ENCODE results near the gene AEBP1.

AEBP1 gene

GRCh38 chr7:44132039-44132438, 27.9 kb downstream of the AEBP1 start:
- H3K27me3 ChIP-seq (ENCODE audit: control insufficient read depth, insufficient read depth, low read length), result peaks cover 6% of the 10 kb centered on the region
- no peaks in the 10 kb centered on the region for H3K9me3 ChIP-seq (ENCODE audit: control insufficient read depth, insufficient read depth, low read length)
- no peaks in the 10 kb centered on the region for H3K36me3 ChIP-seq (ENCODE audit: control insufficient read depth, insufficient read depth, low read length)
- H3K4me1 ChIP-seq (ENCODE audit: control insufficient read depth, insufficient read depth, low read length), result no peaks in the 10 kb centered on the region
- H3K9ac ChIP-seq (ENCODE audit: low read depth, low read length), result no peak overlapping the region
- no peak overlapping the region for H3K4me3 ChIP-seq (ENCODE audit: low read depth, low read length)

- no peak overlapping the region for H3K9ac ChIP-seq (ENCODE audit: low read depth, low read length)
- H3K4me1 ChIP-seq (ENCODE audit: control insufficient read depth, insufficient read depth, low read length), result no peaks in the 10 kb centered on the region
- no peaks in the 10 kb centered on the region for H3K36me3 ChIP-seq (ENCODE audit: control insufficient read depth, insufficient read depth, low read length)
- no peak overlapping the region for H3K4me3 ChIP-seq (ENCODE audit: low read depth, low read length)
- H3K9me3 ChIP-seq (ENCODE audit: control insufficient read depth, insufficient read depth, low read length), result no peaks in the 10 kb centered on the region
- H3K27me3 ChIP-seq (ENCODE audit: control insufficient read depth, insufficient read depth, low read length), result peaks cover 6% of the 10 kb centered on the region
These were observed 29.1 kb downstream of the AEBP1 start for GRCh38 chr7:44133295-44133694.

GRCh38 chr7:44134943-44135628, 30.9 kb downstream of the AEBP1 start:
- H3K27me3 ChIP-seq (ENCODE audit: control insufficient read depth, insufficient read depth, low read length), result peaks cover 8% of the 10 kb centered on the region
- H3K4me1 ChIP-seq (ENCODE audit: control insufficient read depth, insufficient read depth, low read length), result no peaks in the 10 kb centered on the region
- H3K9me3 ChIP-seq (ENCODE audit: control insufficient read depth, insufficient read depth, low read length), result no peaks in the 10 kb centered on the region
- no peaks in the 10 kb centered on the region for H3K36me3 ChIP-seq (ENCODE audit: control insufficient read depth, insufficient read depth, low read length)
- H3K9ac ChIP-seq (ENCODE audit: low read depth, low read length), result no peak overlapping the region
- no peak overlapping the region for H3K4me3 ChIP-seq (ENCODE audit: low read depth, low read length)

DNA sequence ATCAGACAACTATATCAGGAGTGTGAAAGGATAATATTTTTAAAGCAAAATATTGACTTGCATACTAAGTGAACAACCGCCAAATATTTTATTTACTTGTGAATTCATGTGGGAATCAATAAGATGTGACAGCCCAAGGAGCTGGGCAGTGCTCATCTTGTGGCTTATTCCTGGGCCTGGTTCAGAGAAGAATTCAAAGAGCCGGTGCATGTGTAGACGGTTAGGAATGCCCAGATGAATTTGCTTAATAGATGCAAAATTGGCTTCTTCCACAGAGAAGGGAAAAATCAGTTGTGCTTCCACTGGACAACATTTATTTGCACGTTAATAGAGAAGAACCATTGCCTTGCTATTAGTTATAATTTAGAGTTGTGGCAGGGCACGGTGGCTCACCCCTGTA, 32.6 kb downstream of the AEBP1 start:
- H3K36me3 ChIP-seq (ENCODE audit: control insufficient read depth, insufficient read depth, low read length), result no peaks in the 10 kb centered on the region
- no peak overlapping the region for H3K9ac ChIP-seq (ENCODE audit: low read depth, low read length)
- no peaks in the 10 kb centered on the region for H3K4me1 ChIP-seq (ENCODE audit: control insufficient read depth, insufficient read depth, low read length)
- H3K9me3 ChIP-seq (ENCODE audit: control insufficient read depth, insufficient read depth, low read length), result no peaks in the 10 kb centered on the region
- H3K27me3 ChIP-seq (ENCODE audit: control insufficient read depth, insufficient read depth, low read length), result peaks cover 8% of the 10 kb centered on the region
- H3K4me3 ChIP-seq (ENCODE audit: low read depth, low read length), result no peak overlapping the region

GRCh38 chr7:44138698-44139097, 34.6 kb downstream of the AEBP1 start:
- H3K9me3 ChIP-seq (ENCODE audit: control insufficient read depth, insufficient read depth, low read length), result no peaks in the 10 kb centered on the region
- peaks cover 9% of the 10 kb centered on the region for H3K27me3 ChIP-seq (ENCODE audit: control insufficient read depth, insufficient read depth, low read length)
- no peaks in the 10 kb centered on the region for H3K36me3 ChIP-seq (ENCODE audit: control insufficient read depth, insufficient read depth, low read length)
- H3K4me3 ChIP-seq (ENCODE audit: low read depth, low read length), result no peak overlapping the region
- H3K9ac ChIP-seq (ENCODE audit: low read depth, low read length), result no peak overlapping the region
- H3K4me1 ChIP-seq (ENCODE audit: control insufficient read depth, insufficient read depth, low read length), result no peaks in the 10 kb centered on the region

GRCh38 chr7:44139311-44140010, 35.3 kb downstream of the AEBP1 start:
- H3K9me3 ChIP-seq (ENCODE audit: control insufficient read depth, insufficient read depth, low read length), result no peaks in the 10 kb centered on the region
- no peaks in the 10 kb centered on the region for H3K4me1 ChIP-seq (ENCODE audit: control insufficient read depth, insufficient read depth, low read length)
- H3K4me3 ChIP-seq (ENCODE audit: low read depth, low read length), result no peak overlapping the region
- H3K36me3 ChIP-seq (ENCODE audit: control insufficient read depth, insufficient read depth, low read length), result no peaks in the 10 kb centered on the region
- peaks cover 12% of the 10 kb centered on the region for H3K27me3 ChIP-seq (ENCODE audit: control insufficient read depth, insufficient read depth, low read length)
- H3K9ac ChIP-seq (ENCODE audit: low read depth, low read length), result no peak overlapping the region

DNA sequence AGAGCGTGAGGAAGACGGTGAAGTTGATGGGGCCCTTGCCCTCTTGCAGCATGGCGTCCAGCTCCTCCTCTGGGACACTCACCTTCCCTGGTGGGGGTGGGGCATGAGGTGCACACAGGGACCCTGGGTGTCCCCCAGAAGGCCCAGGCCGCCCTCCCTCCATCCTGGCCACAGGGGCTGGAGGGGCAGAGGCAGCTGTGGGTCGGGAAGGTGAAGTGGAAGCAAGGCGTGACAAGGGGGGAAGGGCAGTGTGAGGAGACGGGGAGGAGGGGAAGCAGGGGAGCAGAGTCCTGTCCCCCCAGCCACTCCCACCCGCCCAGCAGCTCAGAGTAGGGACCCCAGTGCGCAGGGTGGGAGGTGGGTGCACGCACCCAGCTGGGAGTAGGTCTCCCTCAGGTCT, 36.2 kb downstream of the AEBP1 start:
- H3K9me3 ChIP-seq (ENCODE audit: control insufficient read depth, insufficient read depth, low read length), result no peaks in the 10 kb centered on the region
- H3K36me3 ChIP-seq (ENCODE audit: control insufficient read depth, insufficient read depth, low read length), result no peaks in the 10 kb centered on the region
- H3K4me1 ChIP-seq (ENCODE audit: control insufficient read depth, insufficient read depth, low read length), result no peaks in the 10 kb centered on the region
- H3K27me3 ChIP-seq (ENCODE audit: control insufficient read depth, insufficient read depth, low read length), result peaks cover 20% of the 10 kb centered on the region
- H3K4me3 ChIP-seq (ENCODE audit: low read depth, low read length), result no peak overlapping the region
- no peak overlapping the region for H3K9ac ChIP-seq (ENCODE audit: low read depth, low read length)

- no peak within 1 kb of the TSS for H3K9ac ChIP-seq (ENCODE audit: low read depth, low read length)
- H3K36me3 ChIP-seq (ENCODE audit: control insufficient read depth, insufficient read depth, low read length), result no peaks in the 10 kb centered on the region
- no peak within 1 kb of the TSS for H3K4me3 ChIP-seq (ENCODE audit: low read depth, low read length)
These were observed 37.2 kb downstream of the AEBP1 start, which contains the start of gene MYL7 for GRCh38 chr7:44141221-44141850. Gene MYL7 (minus strand): TSS chr7:44141332. CDS start chr7:44141305, 27 bp downstream.

DNA sequence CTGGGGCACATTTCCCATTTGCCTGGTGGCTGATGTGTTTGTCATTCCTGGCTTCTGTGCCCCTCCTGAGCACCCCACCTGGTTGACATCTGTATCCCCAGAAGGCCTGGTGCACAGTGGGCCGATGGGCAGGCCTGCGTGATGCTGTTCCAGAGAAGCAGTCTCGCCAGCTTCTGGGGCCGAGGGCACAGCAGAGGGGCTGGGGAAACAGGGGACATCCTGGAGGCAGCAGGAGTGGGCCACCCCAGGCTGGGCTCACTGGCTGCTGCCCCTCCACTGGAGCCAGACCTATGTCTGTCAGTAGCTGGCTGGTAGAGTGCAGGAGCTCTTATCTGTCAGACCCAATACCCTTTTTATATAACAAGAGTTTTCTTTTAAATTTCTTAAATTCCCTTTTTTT, 37.9 kb downstream of the AEBP1 start:
- no peaks in the 10 kb centered on the region for H3K36me3 ChIP-seq (ENCODE audit: control insufficient read depth, insufficient read depth, low read length)
- peaks cover 4% of the 10 kb centered on the region for H3K4me1 ChIP-seq (ENCODE audit: control insufficient read depth, insufficient read depth, low read length)
- peaks cover 32% of the 10 kb centered on the region for H3K27me3 ChIP-seq (ENCODE audit: control insufficient read depth, insufficient read depth, low read length)
- H3K9ac ChIP-seq (ENCODE audit: low read depth, low read length), result no peak overlapping the region
- H3K9me3 ChIP-seq (ENCODE audit: control insufficient read depth, insufficient read depth, low read length), result no peaks in the 10 kb centered on the region
- H3K4me3 ChIP-seq (ENCODE audit: low read depth, low read length), result no peak overlapping the region

More at GRCh38 chr7:44141221-44141850, 37.2 kb downstream of the AEBP1 start, which contains the start of gene MYL7:
- H3K27me3 ChIP-seq (ENCODE audit: control insufficient read depth, insufficient read depth, low read length), result peaks cover 25% of the 10 kb centered on the region
- H3K4me1 ChIP-seq (ENCODE audit: control insufficient read depth, insufficient read depth, low read length), result no peaks in the 10 kb centered on the region
- H3K9me3 ChIP-seq (ENCODE audit: control insufficient read depth, insufficient read depth, low read length), result no peaks in the 10 kb centered on the region

GRCh38 chr7:44143646-44144250, 39.6 kb downstream of the AEBP1 start:
- H3K4me1 ChIP-seq (ENCODE audit: control insufficient read depth, insufficient read depth, low read length), result peaks cover 4% of the 10 kb centered on the region

DNA sequence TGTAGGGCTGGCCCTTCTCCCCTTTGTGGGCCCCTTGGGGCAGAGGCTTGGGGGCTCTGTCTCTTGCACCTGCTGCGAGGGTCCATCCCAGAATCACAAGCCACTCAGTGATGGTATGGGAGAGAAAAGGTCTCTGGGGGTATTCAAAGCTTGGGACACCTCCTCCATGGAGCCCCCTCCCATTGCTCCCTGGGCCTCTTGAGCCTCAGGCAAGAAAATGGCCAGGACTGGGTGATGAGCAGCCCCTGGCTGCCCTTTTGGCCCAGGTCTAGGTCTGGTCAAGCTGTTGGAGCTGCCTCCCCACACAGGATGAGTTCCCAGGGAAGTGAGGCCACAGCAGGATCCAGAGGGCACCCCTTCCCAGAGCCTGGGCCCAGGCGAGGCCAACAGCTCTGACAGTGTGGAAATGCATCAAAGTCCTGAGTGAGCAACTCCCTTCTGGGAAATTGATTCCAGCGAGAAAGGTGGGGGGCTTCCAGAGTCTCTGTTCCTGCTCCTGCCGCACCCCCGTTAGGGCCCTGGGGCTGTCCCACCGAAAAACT, 40.4 kb downstream of the AEBP1 start:
- no peak overlapping the region for H3K9ac ChIP-seq (ENCODE audit: low read depth, low read length)
- H3K27me3 ChIP-seq (ENCODE audit: control insufficient read depth, insufficient read depth, low read length), result peaks cover 33% of the 10 kb centered on the region
- no peaks in the 10 kb centered on the region for H3K9me3 ChIP-seq (ENCODE audit: control insufficient read depth, insufficient read depth, low read length)
- no peaks in the 10 kb centered on the region for H3K36me3 ChIP-seq (ENCODE audit: control insufficient read depth, insufficient read depth, low read length)
- peaks cover 4% of the 10 kb centered on the region for H3K4me1 ChIP-seq (ENCODE audit: control insufficient read depth, insufficient read depth, low read length)
- no peak overlapping the region for H3K4me3 ChIP-seq (ENCODE audit: low read depth, low read length)

More at GRCh38 chr7:44143646-44144250, 39.6 kb downstream of the AEBP1 start:
- no peaks in the 10 kb centered on the region for H3K9me3 ChIP-seq (ENCODE audit: control insufficient read depth, insufficient read depth, low read length)
- no peak overlapping the region for H3K9ac ChIP-seq (ENCODE audit: low read depth, low read length)
- H3K36me3 ChIP-seq (ENCODE audit: control insufficient read depth, insufficient read depth, low read length), result no peaks in the 10 kb centered on the region
- H3K27me3 ChIP-seq (ENCODE audit: control insufficient read depth, insufficient read depth, low read length), result peaks cover 33% of the 10 kb centered on the region
- H3K4me3 ChIP-seq (ENCODE audit: low read depth, low read length), result no peak overlapping the region

All from iPS-15b (cell line).